NB4 (cell line): ENCODE results near the gene NRDE2.

Experiments
- CTCF ChIP-seq: IDR thresholded peaks from one replicate; pipeline ENCODE4 v1.5.1; 2012; ENCODE audit warnings: low read depth, low read length
- MAX ChIP-seq: IDR thresholded peaks from 2 replicates; pipeline ENCODE4 v1.6.1; 2011; ENCODE audit warnings: low read depth, low read length
- POLR2A ChIP-seq: IDR thresholded peaks from 2 replicates; pipeline ENCODE4 v1.6.1; 2011; ENCODE audit warnings: mild to moderate bottlenecking; ENCODE audit not compliant: insufficient read length; ENCODE audit errors: extremely low read depth

GRCh38 chr14:90291699-90292098, 40.0 kb downstream of the NRDE2 start:
- TF ChIP-seq CTCF = no peak
- TF ChIP-seq POLR2A = no peak
- no peak for TF ChIP-seq MAX
